AG04450 (cell line): ENCODE results near the gene ARHGEF12. TPM values are rescaled to one million over a fixed set of nuclear protein-coding genes. Genes with fewer than 3 reads are reported as not detected.
A peak's percentile ranks its signal among the peaks of the same experiment; 100 is the strongest.

Source experiments
- CTCF ChIA-PET: fragments of 300-600, 350-600 bp; formaldehyde crosslinking; extraction: SDS; loops from one replicate; lab custom pipeline; 2022; ENCODE audit warnings: antibody characterized with exemption, inconsistent platforms; lab: Charles Lee
- POLR2A ChIA-PET: fragments of 350-600 bp; formaldehyde crosslinking; extraction: SDS; loops from one replicate; lab custom pipeline; 2021; ENCODE audit warnings: antibody characterized with exemption, inconsistent platforms; lab: Yijun Ruan, JAX
- DNase-seq: peaks from one replicate; pipeline ENCODE4 v3.0.0-alpha.2; 2011; ENCODE audit warnings: low read depth, low spot score
- H3K27ac ChIP-seq: one replicate; pipeline ENCODE4 v1.5.1; 2012; ENCODE audit warnings: low read depth, low read length, control low read depth
- H3K27me3 ChIP-seq: one replicate; pipeline ENCODE4 v1.6.0; 2012; ENCODE audit warnings: low read length; ENCODE audit not compliant: control insufficient read depth, insufficient read depth
- H3K4me3 ChIP-seq: 2 replicates; pipeline ENCODE4 v1.5.1; 2011; ENCODE audit warnings: mild to moderate bottlenecking, low read depth, low read length, control low read depth
- H3K9me3 ChIP-seq: 2 replicates; pipeline ENCODE4 v1.5.1; 2012; ENCODE audit warnings: low read length; ENCODE audit not compliant: control insufficient read depth, insufficient read depth
- CTCF ChIP-seq: IDR thresholded peaks from 2 replicates; pipeline ENCODE4 v1.5.1; 2011; ENCODE audit warnings: low read depth, low read length, control low read depth, inconsistent platforms
- polyA plus RNA-seq: library from polyadenylated mRNA; depleted of rRNA; stranded (reverse); fragments of >200 nt; gene quantifications from 2 replicates; pipeline ENCODE4 v1.2.3, GENCODE V29; 2011

The ARHGEF12 gene
- polyA plus RNA-seq, 1 experiment = 64.8 TPM

- Histone ChIP-seq H3K27me3 (no peaks in the 10 kb centered on the region), H3K27ac (no peak overlapping the region), H3K9me3 (no peaks in the 10 kb centered on the region), H3K4me3 (no peak overlapping the region)
- no peak for DNase-seq
- no peak for TF ChIP-seq CTCF
- ChIA-PET POLR2A (no interaction called here), CTCF (interaction anchor here (0.7 kb wide), 1 partner anchor 42 kb away, joined by 5 read pairs; no protein-coding TSS in a partner anchor)
These were observed 88.7 kb downstream of the ARHGEF12 start for GRCh38 chr11:120424970-120425332.

DNA sequence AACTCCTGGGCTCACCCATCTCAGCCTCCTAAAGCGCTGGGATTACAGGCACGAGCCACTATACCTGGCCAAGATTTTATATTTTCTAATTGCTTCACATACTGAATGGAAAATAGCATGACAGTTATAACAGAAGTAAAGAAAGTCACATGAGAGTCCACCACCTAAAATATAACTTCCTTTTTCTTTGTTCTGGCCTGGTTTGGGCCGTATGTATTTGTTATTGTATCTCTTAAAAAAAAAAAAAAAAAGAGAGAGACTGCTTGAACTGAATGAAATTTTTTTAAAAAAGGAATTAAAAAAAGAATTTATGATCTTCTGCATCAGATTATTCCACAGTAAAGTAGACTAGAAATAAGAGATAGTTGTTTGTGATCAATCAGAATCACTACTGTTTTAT, 89.3 kb downstream of the ARHGEF12 start:
- Histone ChIP-seq H3K27me3 (no peaks in the 10 kb centered on the region), H3K4me3 (no peak overlapping the region), H3K27ac (no peak overlapping the region), H3K9me3 (no peaks in the 10 kb centered on the region)
- POLR2A ChIA-PET = no interaction called here
- CTCF ChIA-PET = interaction anchor here (0.7 kb wide), 1 partner anchor 42 kb away, joined by 5 read pairs; no protein-coding TSS in a partner anchor
- DNase-seq = no peak
- TF ChIP-seq CTCF = no peak

- Histone ChIP-seq H3K4me3 (no peak overlapping the region), H3K27me3 (no peaks in the 10 kb centered on the region), H3K27ac (no peak overlapping the region), H3K9me3 (no peaks in the 10 kb centered on the region)
- no peak for DNase-seq
- no peak for TF ChIP-seq CTCF
- ChIA-PET CTCF (interaction anchor here (0.7 to 1.6 kb wide), 2 partner anchors 18 to 95 kb away, joined by 4 read pairs; no protein-coding TSS in a partner anchor), POLR2A (no interaction called here)
These were observed 93.9 kb downstream of the ARHGEF12 start for GRCh38 chr11:120430146-120430545.

DNA sequence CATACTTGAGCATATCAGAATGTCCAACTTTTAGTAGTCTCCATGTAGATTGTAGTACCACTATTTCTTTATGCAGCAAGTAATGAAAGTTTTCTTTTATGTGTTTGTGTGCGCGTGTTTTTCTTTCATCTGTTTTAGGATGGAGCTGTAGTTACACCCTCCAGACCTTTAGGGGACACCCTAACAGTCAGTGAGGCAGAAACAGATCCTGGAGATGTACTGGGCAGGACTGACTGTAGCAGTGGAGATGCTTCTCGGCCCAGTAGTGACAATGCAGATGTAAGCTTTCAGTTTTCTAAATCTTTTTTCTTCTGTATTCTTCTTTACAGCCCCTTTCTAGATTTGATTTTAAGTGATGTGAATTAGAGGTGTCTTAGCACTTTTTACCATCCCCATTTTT, 95.4 kb downstream of the ARHGEF12 start:
- Histone ChIP-seq H3K27me3 (no peaks in the 10 kb centered on the region), H3K27ac (peak overlapping the region; percentile 89), H3K9me3 (no peaks in the 10 kb centered on the region), H3K4me3 (no peak overlapping the region)
- DNase-seq = peak; percentile 13
- TF ChIP-seq CTCF = peak; percentile 45
- ChIA-PET POLR2A (interaction anchor here (0.8 to 1.7 kb wide), 6 partner anchors 18 to 100 kb away, joined by 3 to 15 read pairs (median 5); partner anchors contain the start of gene ARHGEF12), CTCF (interaction anchor here (0.9 to 1.7 kb wide), 7 partner anchors 10 to 371 kb away, joined by 3 to 8 read pairs (median 4); no protein-coding TSS in a partner anchor)
